ENCODE data around the gene SPRY4.
"Not testable (repeated sequence)": the region's sequence is repeated elsewhere in the genome, so short reads cannot be mapped to it uniquely, and the experiment has no call there.

The SPRY4 gene

DNA sequence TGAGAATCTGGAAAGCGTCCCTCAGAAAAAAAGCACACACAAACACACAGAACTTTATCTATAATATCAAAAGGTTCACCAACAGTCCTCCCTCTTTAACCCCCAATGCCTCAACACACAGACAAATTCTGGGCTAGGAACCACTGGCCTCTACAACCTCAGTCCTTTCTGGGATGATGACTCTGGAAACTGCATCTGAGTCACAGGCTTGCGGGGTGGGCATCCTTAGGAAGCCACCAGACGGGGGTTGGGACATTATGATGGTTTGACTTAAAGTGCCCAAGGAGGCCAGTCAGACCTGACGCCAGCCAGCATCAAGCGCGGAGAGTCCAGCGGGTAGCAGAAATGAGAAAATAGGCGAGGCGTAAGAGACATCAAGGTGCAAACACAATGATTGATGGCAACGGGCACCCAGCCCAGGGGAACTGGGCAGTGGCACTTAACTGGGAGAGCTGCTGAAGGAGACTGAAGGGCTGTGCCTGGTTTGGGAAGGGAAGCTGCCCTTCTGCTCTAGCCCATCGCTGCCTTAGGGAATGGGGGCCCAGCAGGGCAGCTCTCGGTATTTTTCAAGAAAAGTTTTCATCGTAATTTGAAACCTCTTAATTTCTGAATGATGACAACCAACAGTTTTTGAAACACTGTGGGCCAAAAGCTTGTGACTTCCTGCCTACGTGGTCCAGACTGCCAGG is 20.7 kb downstream of the SPRY4 start:
- H3K9ac ChIP-seq (ENCODE audit: low read depth, low read length): no peak overlapping the region
- H3K9me3 ChIP-seq (ENCODE audit: control insufficient read depth, insufficient read depth, low read length): no peaks in the 10 kb centered on the region
- peak overlapping the region; percentile 5 for H3K27ac ChIP-seq (ENCODE audit: low read depth, low read length)
- H3K27me3 ChIP-seq (ENCODE audit: control insufficient read depth, insufficient read depth, low read length): no peaks in the 10 kb centered on the region
- no peak overlapping the region for H3K4me3 ChIP-seq (ENCODE audit: low read depth, low read length)
- no peaks in the 10 kb centered on the region; the same call in 1 of the 2 replicates for H3K4me1 ChIP-seq (ENCODE audit: control insufficient read depth, insufficient read depth, low read length)
- no peaks in the 10 kb centered on the region; the same call in 1 of the 2 replicates for H3K36me3 ChIP-seq (ENCODE audit: control insufficient read depth, insufficient read depth, low read length)

DNA sequence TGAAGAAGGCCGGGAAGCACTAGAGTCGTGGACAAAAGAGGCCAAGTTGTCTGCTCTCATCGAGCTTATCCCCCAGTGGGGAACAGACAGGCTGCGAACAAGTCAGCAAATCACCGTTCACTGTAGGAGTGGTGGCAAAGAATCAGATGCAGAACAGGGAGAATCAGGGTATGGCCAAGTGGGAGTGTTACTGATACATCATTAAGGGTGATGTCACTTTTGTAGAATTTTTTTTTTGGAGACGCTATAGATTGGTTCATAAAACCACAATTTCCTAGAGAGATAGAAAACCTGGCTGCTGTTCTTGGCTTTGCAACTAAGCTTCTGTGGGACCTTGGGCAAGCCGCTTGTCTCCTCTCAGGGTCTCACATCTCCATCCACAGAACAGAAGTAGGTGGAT is 21.3 kb downstream of the SPRY4 start:
- no peak overlapping the region for H3K27ac ChIP-seq (ENCODE audit: low read depth, low read length)
- H3K4me1 ChIP-seq (ENCODE audit: control insufficient read depth, insufficient read depth, low read length): no peaks in the 10 kb centered on the region; the same call in 1 of the 2 replicates
- no peaks in the 10 kb centered on the region; the same call in 1 of the 2 replicates for H3K36me3 ChIP-seq (ENCODE audit: control insufficient read depth, insufficient read depth, low read length)

DNA sequence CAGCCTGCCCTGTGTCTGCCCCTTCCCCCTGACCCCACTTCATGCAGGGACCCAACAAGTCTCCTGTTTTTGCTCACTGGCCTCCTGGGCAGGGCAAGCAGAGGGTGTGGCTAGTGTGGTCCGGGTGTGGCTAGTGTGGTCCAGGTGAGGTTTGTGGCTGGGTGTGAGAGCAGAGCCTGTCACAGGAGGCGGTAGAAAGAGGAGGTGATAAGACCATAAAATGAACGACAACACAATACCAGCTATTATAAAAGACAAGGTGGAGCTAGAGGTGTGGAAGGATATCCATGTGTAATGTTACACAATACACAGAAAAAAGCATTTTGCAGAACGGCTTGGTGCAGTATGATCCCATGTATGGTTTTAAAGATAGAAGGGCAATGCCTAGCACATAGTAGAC is 23.3 kb downstream of the SPRY4 start:
- Histone ChIP-seq H3K9ac (ENCODE audit: low read depth, low read length) (no peak overlapping the region), H3K4me1 (ENCODE audit: control insufficient read depth, insufficient read depth, low read length) (peaks cover 9% of the 10 kb centered on the region), H3K4me3 (ENCODE audit: low read depth, low read length) (no peak overlapping the region), H3K27me3 (ENCODE audit: control insufficient read depth, insufficient read depth, low read length) (no peaks in the 10 kb centered on the region), H3K36me3 (ENCODE audit: control insufficient read depth, insufficient read depth, low read length) (no peaks in the 10 kb centered on the region), H3K9me3 (ENCODE audit: control insufficient read depth, insufficient read depth, low read length) (no peaks in the 10 kb centered on the region), H3K27ac (ENCODE audit: low read depth, low read length) (no peak overlapping the region)

More for the DNA sequence above, 21.3 kb downstream of the SPRY4 start:
- Histone ChIP-seq H3K9ac (ENCODE audit: low read depth, low read length) (no peak overlapping the region), H3K9me3 (ENCODE audit: control insufficient read depth, insufficient read depth, low read length) (no peaks in the 10 kb centered on the region), H3K27me3 (ENCODE audit: control insufficient read depth, insufficient read depth, low read length) (no peaks in the 10 kb centered on the region), H3K4me3 (ENCODE audit: low read depth, low read length) (no peak overlapping the region)

DNA sequence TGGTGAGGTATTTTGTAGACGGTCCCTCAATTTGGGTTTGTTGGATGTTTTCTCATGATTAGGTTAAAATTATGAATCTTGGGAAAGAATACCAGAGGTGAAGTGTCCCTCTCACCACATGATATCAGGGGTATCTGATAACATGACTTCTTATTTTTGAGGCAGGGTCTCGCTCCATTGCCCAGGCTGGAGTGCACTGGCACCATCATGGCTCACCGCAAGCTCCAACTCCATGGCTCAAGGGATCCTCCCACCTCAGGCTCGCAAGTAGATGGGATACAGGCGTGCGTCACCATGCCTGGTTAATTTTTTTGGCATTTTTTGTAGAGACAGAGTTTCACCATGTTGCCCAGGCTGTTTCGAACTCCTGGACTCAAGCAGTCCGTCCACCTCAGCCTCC is 24.1 kb downstream of the SPRY4 start:
- Histone ChIP-seq H3K36me3 (ENCODE audit: control insufficient read depth, insufficient read depth, low read length) (no peaks in the 10 kb centered on the region), H3K27me3 (ENCODE audit: control insufficient read depth, insufficient read depth, low read length) (no peaks in the 10 kb centered on the region), H3K27ac (ENCODE audit: low read depth, low read length) (no peak overlapping the region), H3K4me3 (ENCODE audit: low read depth, low read length) (no peak overlapping the region), H3K9me3 (ENCODE audit: control insufficient read depth, insufficient read depth, low read length) (no peaks in the 10 kb centered on the region), H3K9ac (ENCODE audit: low read depth, low read length) (no peak overlapping the region), H3K4me1 (ENCODE audit: control insufficient read depth, insufficient read depth, low read length) (peaks cover 17% of the 10 kb centered on the region)

DNA sequence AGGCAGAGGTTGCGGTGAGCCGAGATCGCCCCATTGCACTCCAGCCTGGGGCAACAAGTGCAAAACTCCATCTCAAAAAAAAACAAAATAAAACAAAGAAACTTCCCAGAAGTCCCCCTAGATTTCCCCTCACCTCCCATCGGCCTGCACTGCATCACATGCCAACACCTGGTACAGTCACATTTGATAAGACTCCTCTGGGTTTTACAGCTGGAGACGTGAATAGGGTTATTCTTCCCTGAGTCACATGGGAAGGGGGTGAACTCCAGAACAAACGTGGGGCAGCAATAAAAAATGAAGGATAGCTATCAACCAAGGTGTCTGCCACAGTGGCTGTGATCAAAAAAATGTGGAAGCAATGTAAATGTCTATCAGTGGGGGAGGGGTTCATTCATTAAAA is 26.0 kb downstream of the SPRY4 start:
- no peaks in the 10 kb centered on the region for H3K9me3 ChIP-seq (ENCODE audit: control insufficient read depth, insufficient read depth, low read length)
- H3K27ac ChIP-seq (ENCODE audit: low read depth, low read length): no peak overlapping the region
- H3K27me3 ChIP-seq (ENCODE audit: control insufficient read depth, insufficient read depth, low read length): no peaks in the 10 kb centered on the region
- peaks cover 26% of the 10 kb centered on the region for H3K4me1 ChIP-seq (ENCODE audit: control insufficient read depth, insufficient read depth, low read length)
- no peaks in the 10 kb centered on the region for H3K36me3 ChIP-seq (ENCODE audit: control insufficient read depth, insufficient read depth, low read length)
- no peak overlapping the region for H3K4me3 ChIP-seq (ENCODE audit: low read depth, low read length)
- H3K9ac ChIP-seq (ENCODE audit: low read depth, low read length): no peak overlapping the region

DNA sequence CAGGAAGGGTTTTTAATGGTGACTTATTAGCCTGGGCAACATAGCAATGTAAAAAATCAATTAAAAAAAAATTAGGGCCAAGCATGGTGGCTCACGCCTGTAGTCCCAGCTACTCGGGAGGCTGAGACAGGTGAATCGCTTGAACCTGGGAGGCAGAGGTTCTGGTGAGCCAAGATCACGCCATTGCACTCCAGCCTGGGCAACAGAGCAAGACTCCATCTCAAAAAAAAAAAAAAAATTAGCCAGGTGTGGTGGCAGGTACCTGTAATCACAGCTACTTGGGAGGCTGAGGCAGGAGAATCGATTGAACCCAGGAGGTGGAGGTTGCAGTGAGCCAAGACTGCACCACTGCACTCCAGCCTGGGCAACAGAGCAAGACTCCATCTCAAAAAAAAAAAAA is 27.0 kb downstream of the SPRY4 start:
- H3K27ac ChIP-seq (ENCODE audit: low read depth, low read length); H3K9ac ChIP-seq (ENCODE audit: low read depth, low read length); H3K36me3 ChIP-seq (ENCODE audit: control insufficient read depth, insufficient read depth, low read length); H3K27me3 ChIP-seq (ENCODE audit: control insufficient read depth, insufficient read depth, low read length); H3K9me3 ChIP-seq (ENCODE audit: control insufficient read depth, insufficient read depth, low read length); H3K4me3 ChIP-seq (ENCODE audit: low read depth, low read length): not testable (repeated sequence)
- peaks cover 26% of the 10 kb centered on the region for H3K4me1 ChIP-seq (ENCODE audit: control insufficient read depth, insufficient read depth, low read length)

DNA sequence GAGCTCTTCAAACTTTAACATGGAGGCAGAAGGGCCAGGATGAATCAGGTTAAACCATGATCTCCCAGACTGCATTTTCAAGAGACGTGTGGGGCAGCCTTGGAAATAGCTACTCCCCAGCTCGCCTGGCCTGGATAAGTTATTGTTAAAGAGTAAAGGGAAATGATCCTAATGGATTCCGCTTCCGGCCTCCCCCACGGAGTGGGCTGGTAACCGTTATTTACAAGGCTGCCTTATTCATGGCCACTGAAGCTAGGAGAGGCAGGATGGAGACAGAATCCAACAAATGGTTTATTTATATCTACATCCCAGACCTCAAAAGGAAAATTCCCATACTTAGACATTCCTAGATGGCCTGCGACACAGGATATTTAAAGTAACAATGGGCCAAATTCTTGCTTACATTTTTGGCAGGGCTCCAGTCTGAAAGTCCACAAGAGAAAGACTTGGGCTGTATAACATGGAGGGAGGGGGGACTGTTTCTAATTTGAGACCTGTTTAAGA is 27.9 kb downstream of the SPRY4 start:
- H3K4me1 ChIP-seq (ENCODE audit: control insufficient read depth, insufficient read depth, low read length): peaks cover 30% of the 10 kb centered on the region
- no peak overlapping the region for H3K27ac ChIP-seq (ENCODE audit: low read depth, low read length)
- H3K4me3 ChIP-seq (ENCODE audit: low read depth, low read length): no peak overlapping the region
- no peaks in the 10 kb centered on the region for H3K9me3 ChIP-seq (ENCODE audit: control insufficient read depth, insufficient read depth, low read length)
- H3K9ac ChIP-seq (ENCODE audit: low read depth, low read length): no peak overlapping the region
- no peaks in the 10 kb centered on the region for H3K36me3 ChIP-seq (ENCODE audit: control insufficient read depth, insufficient read depth, low read length)
- H3K27me3 ChIP-seq (ENCODE audit: control insufficient read depth, insufficient read depth, low read length): no peaks in the 10 kb centered on the region

DNA sequence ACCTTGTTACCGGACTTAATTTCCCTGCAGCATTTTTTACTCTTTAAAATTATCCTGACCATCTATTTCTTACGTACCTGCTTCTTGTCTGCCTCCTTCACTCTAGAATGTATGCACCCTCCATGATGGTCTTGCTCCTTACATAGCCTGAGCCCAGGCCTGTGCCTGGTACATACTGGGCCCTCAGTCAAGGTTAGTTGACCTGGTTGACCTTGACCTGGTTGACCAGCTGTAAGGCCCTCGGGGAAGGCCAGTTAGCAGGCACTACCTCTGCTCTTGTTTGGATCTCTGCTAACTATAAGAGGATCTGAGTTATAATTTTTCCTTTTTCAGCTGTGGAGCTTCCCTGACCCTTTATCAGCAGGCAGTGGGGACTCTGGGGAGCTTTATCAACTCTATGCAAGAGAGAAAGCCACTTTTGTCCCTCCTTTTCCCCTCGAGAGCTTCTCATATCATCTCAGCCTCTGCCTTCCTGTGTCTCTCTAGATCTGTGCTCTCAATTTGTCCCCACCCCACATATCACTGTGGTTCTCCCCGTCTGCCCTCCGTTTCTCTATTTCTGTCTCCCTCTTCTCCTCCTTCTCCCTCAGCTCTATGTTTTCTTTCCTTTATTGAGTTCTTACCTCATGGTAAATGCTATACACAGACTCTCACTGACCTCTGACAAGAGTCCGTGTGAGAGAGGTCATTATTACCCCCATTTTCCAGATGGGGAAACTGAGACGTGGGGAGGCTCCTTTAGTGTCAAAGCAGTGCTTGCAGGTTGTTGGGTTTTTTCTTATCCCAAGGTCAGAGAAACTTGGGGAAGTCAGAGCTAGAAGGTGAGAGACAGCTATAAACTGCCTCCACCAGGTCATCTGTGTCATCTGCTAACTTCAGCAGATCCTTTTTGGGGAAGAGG is 28.6 kb downstream of the SPRY4 start:
- peak overlapping the region; percentile 88 for H3K27ac ChIP-seq (ENCODE audit: low read depth, low read length)
- H3K9ac ChIP-seq (ENCODE audit: low read depth, low read length): no peak overlapping the region
- H3K4me3 ChIP-seq (ENCODE audit: low read depth, low read length): no peak overlapping the region
- H3K9me3 ChIP-seq (ENCODE audit: control insufficient read depth, insufficient read depth, low read length): no peaks in the 10 kb centered on the region
- H3K27me3 ChIP-seq (ENCODE audit: control insufficient read depth, insufficient read depth, low read length): no peaks in the 10 kb centered on the region
- peaks cover 33% of the 10 kb centered on the region for H3K4me1 ChIP-seq (ENCODE audit: control insufficient read depth, insufficient read depth, low read length)
- H3K36me3 ChIP-seq (ENCODE audit: control insufficient read depth, insufficient read depth, low read length): no peaks in the 10 kb centered on the region

DNA sequence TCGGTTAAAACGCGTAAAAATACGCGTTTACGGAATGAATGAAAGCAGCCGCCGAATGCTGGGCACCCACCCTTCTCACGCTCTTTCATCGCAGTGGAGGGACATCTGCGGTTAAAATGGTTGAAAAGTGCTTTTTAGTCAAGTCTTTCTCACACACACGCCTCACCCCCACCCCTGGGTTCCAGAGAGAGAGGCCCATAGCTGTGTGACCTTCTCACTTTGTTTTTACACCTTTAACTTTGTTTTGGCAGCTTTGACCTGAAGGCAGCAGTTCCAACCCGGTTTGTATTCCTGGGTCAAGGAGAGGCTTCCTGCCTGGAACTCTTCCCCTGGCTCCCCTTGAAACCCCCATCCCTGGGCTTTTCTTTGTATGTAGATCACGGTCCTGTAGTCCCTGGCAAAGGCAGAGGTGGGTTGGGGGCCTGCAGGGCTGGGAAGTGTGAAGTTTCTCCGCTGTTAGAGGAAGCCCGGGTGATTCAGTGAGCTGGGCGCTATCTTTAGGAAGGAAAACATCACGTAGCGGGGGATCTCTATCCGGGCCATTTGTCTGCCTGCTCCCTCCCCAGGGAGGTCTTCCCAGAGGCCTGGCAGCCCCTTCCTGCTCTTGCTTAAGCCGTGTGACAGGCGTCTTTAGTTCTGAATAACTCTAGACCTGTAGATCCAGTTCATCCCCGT is 29.6 kb downstream of the SPRY4 start:
- H3K27ac ChIP-seq (ENCODE audit: low read depth, low read length): peak overlapping the region; percentile 88
- peak overlapping the region; percentile 18; the same call in 1 of the 2 replicates for H3K9ac ChIP-seq (ENCODE audit: low read depth, low read length)
- no peaks in the 10 kb centered on the region for H3K27me3 ChIP-seq (ENCODE audit: control insufficient read depth, insufficient read depth, low read length)
- H3K9me3 ChIP-seq (ENCODE audit: control insufficient read depth, insufficient read depth, low read length): no peaks in the 10 kb centered on the region
- no peak overlapping the region for H3K4me3 ChIP-seq (ENCODE audit: low read depth, low read length)
- peaks cover 42% of the 10 kb centered on the region for H3K4me1 ChIP-seq (ENCODE audit: control insufficient read depth, insufficient read depth, low read length)
- H3K36me3 ChIP-seq (ENCODE audit: control insufficient read depth, insufficient read depth, low read length): no peaks in the 10 kb centered on the region

DNA sequence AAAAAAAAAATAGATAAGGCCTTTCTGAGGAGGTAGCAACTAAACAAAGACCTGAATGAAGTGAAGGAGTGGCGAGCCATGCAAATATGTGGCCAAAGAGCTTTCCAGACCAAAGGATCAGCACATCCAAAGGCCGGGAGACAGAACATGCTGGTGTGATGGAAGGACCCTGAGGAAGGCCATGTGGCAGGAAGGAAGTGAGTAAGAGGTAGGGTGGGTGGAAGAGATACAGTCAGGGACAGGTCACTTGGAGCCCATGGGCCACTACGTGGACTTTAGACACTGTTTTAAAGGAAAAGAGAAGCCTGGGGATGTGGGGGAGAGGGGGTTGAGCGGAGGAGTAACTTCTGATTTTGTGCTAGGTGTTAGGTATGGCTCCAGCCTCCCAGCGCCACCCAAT is 31.3 kb downstream of the SPRY4 start:
- no peaks in the 10 kb centered on the region for H3K9me3 ChIP-seq (ENCODE audit: control insufficient read depth, insufficient read depth, low read length)
- no peaks in the 10 kb centered on the region for H3K27me3 ChIP-seq (ENCODE audit: control insufficient read depth, insufficient read depth, low read length)
- no peak overlapping the region for H3K9ac ChIP-seq (ENCODE audit: low read depth, low read length)
- H3K4me1 ChIP-seq (ENCODE audit: control insufficient read depth, insufficient read depth, low read length): peaks cover 42% of the 10 kb centered on the region
- no peak overlapping the region for H3K27ac ChIP-seq (ENCODE audit: low read depth, low read length)
- H3K4me3 ChIP-seq (ENCODE audit: low read depth, low read length): no peak overlapping the region
- no peaks in the 10 kb centered on the region for H3K36me3 ChIP-seq (ENCODE audit: control insufficient read depth, insufficient read depth, low read length)

All from HUES48 (cell line).